Pulmonary artery endothelial cell (primary cell): ENCODE results near the gene FCMR. TPM values are rescaled to one million over a fixed set of nuclear protein-coding genes. Genes with fewer than 3 reads are reported as not detected.

ENCODE experiments used
- DNase-seq: peaks from one replicate; pipeline ENCODE4 v3.0.0-alpha.2; 2011; ENCODE audit warnings: low read depth, low spot score
- total RNA-seq: library from RNA; depleted of rRNA; stranded (reverse); fragments of >200 nt; gene quantifications from 2 replicates; pipeline ENCODE4 v1.2.3, GENCODE V29; 2014

FCMR gene
- total RNA-seq, 1 donor from 2014 or later = not detected

GRCh38 chr1:206900149-206900548, 21.6 kb downstream of the FCMR start:
- no peak for DNase-seq

- DNase-seq = no peak
Measured at GRCh38 chr1:206899717-206900116, 22.0 kb downstream of the FCMR start.

- DNase-seq = no peak
Measured at GRCh38 chr1:206898915-206899431, 22.8 kb downstream of the FCMR start.

GRCh38 chr1:206898089-206898914, 23.4 kb downstream of the FCMR start:
- no peak for DNase-seq

GRCh38 chr1:206897175-206897574, 24.6 kb downstream of the FCMR start, which contains the start of gene IL24:
TSS of gene IL24 (plus strand) at chr1:206897443. CDS start at chr1:206897833, 390 bp downstream.
- DNase-seq = no peak

- no peak for DNase-seq
Measured at GRCh38 chr1:206896261-206896660, 25.5 kb downstream of the FCMR start.

GRCh38 chr1:206895837-206896242, 25.9 kb downstream of the FCMR start:
- no peak for DNase-seq

- DNase-seq = no peak
Measured at GRCh38 chr1:206895325-206895724, 26.4 kb downstream of the FCMR start.

- no peak for DNase-seq
Measured at GRCh38 chr1:206893380-206893779, 28.4 kb downstream of the FCMR start.

- DNase-seq = no peak
Measured at GRCh38 chr1:206892351-206892984, 29.3 kb downstream of the FCMR start.

GRCh38 chr1:206891412-206891811, 30.3 kb downstream of the FCMR start:
- DNase-seq = no peak

GRCh38 chr1:206890125-206891060, 31.3 kb downstream of the FCMR start:
- no peak for DNase-seq

GRCh38 chr1:206887701-206888100, 34.0 kb downstream of the FCMR start:
- DNase-seq = no peak

- DNase-seq = no peak
Measured at GRCh38 chr1:206886831-206887230, 34.9 kb downstream of the FCMR start.

GRCh38 chr1:206885341-206886060, 36.2 kb downstream of the FCMR start:
- no peak for DNase-seq

- DNase-seq = no peak
Measured at GRCh38 chr1:206883876-206884275, 37.9 kb downstream of the FCMR start.

GRCh38 chr1:206883160-206883559, 38.6 kb downstream of the FCMR start:
- DNase-seq = no peak

- no peak for DNase-seq
Measured at GRCh38 chr1:206882555-206882954, 39.2 kb downstream of the FCMR start.

GRCh38 chr1:206880314-206880713, 41.4 kb downstream of the FCMR start:
- DNase-seq = no peak

- no peak for DNase-seq
Measured at GRCh38 chr1:206878456-206878855, 43.3 kb downstream of the FCMR start.
